HepG2 (cell line): Measurements from ENCODE around the gene KCNT1. TPM values are rescaled to one million over a fixed set of nuclear protein-coding genes. Genes with fewer than 3 reads are reported as not detected.

Experiments
- ATAC-seq: fragments of 200-7000 bp; cut with Tn5 transposase; 3 replicates; pipeline ENCODE4 v1.9.1; 2020; ENCODE audit warnings: mild to moderate bottlenecking, moderate library complexity
- BruUV-seq: library from RNA; stranded (reverse); fragments of 400-500 nt; replicated peaks from 2 replicates; lab custom pipeline; 2021; lab: Mats Ljungman, UMichigan
- CTCF ChIA-PET: fragments of 300-600 bp; formaldehyde crosslinking; extraction: SDS; loops from one replicate; lab custom pipeline; 2021; ENCODE audit warnings: low total read pairs, inconsistent platforms, low intra/inter-chr PET ratio; lab: Yijun Ruan, JAX
- POLR2A ChIA-PET: fragments of 350-600 bp; sonication (Branson Sonifier 250); formaldehyde crosslinking; loops from one replicate; lab custom pipeline; 2020; ENCODE audit warnings: antibody characterized with exemption, inconsistent platforms; lab: Yijun Ruan, JAX
- DNase-seq: peaks from one replicate; pipeline ENCODE4 v3.0.0-alpha.2; 2015; ENCODE audit warnings: low spot score
- FAIRE-seq: peaks from 3 replicates; lab custom pipeline; 2011; peaks lifted over from hg19 to GRCh38; lab: Jason Lieb, UNC
- H2AFZ ChIP-seq: one replicate; pipeline ENCODE4 v1.6.1; 2011; ENCODE audit warnings: low read length, inconsistent platforms
- H3K27ac ChIP-seq: fragments of 300-600 bp; 3 replicates; pipeline ENCODE4 v1.8.0; 2011; ENCODE audit warnings: mixed run types, mild to moderate bottlenecking, mixed read lengths, low read length, inconsistent platforms; ENCODE audit not compliant: insufficient read depth; ENCODE audit errors: extremely low read length
- H3K27me3 ChIP-seq, 2 experiments: fragments of 200-600 bp in 1 of 2; 2 replicates in 1 of 2; 3 replicates in 1 of 2; pipeline versions ENCODE4 v1.6.0 to v1.8.0; 2011; ENCODE audit warnings: low read length in 2 of 2, mild to moderate bottlenecking in 2 of 2, moderate library complexity in 2 of 2, inconsistent platforms in 1 of 2; ENCODE audit not compliant: insufficient read depth in 2 of 2, control insufficient read depth in 1 of 2
- H3K36me3 ChIP-seq, 2 experiments: fragments of 200-600 bp in 1 of 2; replicated peaks in 1 of 2; 2 replicates in 1 of 2; 3 replicates in 1 of 2; pipeline versions ENCODE4 v1.5.1 to v1.8.0; 2011; ENCODE audit warnings: low read length in 2 of 2, inconsistent platforms in 1 of 2; ENCODE audit not compliant: insufficient read depth in 2 of 2, control insufficient read depth in 1 of 2
- H3K4me1 ChIP-seq: 2 replicates; pipeline ENCODE4 v1.5.1; 2012; ENCODE audit warnings: low read length, inconsistent platforms; ENCODE audit not compliant: insufficient read depth
- H3K4me2 ChIP-seq: 2 replicates; pipeline ENCODE4 v1.6.0; 2011; ENCODE audit warnings: low read depth, low read length, inconsistent platforms
- H3K4me3 ChIP-seq, 3 experiments: fragments of 200-600 bp in 1 of 3; sonication (generic), shearing (Covaris generic) in 1 of 3; replicated peaks in 1 of 3; 2 replicates each; pipeline ENCODE4 v1.5.1; 2011 to 2016; ENCODE audit warnings: low read length in 3 of 3, inconsistent platforms in 2 of 3, low read depth in 2 of 3, mild to moderate bottlenecking in 2 of 3, control low read depth in 1 of 3, mixed read lengths in 1 of 3; ENCODE audit not compliant: insufficient read depth in 1 of 3
- H3K79me2 ChIP-seq: one replicate; pipeline ENCODE4 v1.6.1; 2011; ENCODE audit warnings: low read length, inconsistent platforms; ENCODE audit not compliant: insufficient read depth
- H3K9ac ChIP-seq: 2 replicates; pipeline ENCODE4 v1.6.0; 2011; ENCODE audit warnings: mild to moderate bottlenecking, low read depth, low read length, inconsistent platforms; ENCODE audit not compliant: insufficient read depth
- H3K9me3 ChIP-seq: 2 replicates; pipeline ENCODE4 v1.5.1; 2012; ENCODE audit warnings: mild to moderate bottlenecking, low read length
- H4K20me1 ChIP-seq: 2 replicates; pipeline ENCODE4 v1.6.0; 2011; ENCODE audit warnings: inconsistent platforms, mild to moderate bottlenecking, low read length, moderate library complexity; ENCODE audit not compliant: insufficient read depth
- AHR ChIP-seq: IDR thresholded peaks from 2 replicates; pipeline ENCODE4 v1.6.1; 2018; ENCODE audit warnings: missing genetic modification reagents, missing compliant biosample characterization
- HNF1B ChIP-seq: sonication (generic); formaldehyde crosslinking; IDR thresholded peaks from 2 replicates; pipeline ENCODE4 v1.5.1; 2020; ENCODE audit warnings: mild to moderate bottlenecking, moderate library complexity, missing genetic modification reagents
- IKZF4 ChIP-seq: sonication (generic); formaldehyde crosslinking; IDR thresholded peaks from 2 replicates; pipeline ENCODE4 v1.5.1; 2020; ENCODE audit warnings: borderline replicate concordance, mild to moderate bottlenecking, low read depth, missing genetic modification reagents; ENCODE audit errors: not compliant biosample characterization
- PHB2 ChIP-seq: fragments of 450-650 bp; IDR thresholded peaks from 2 replicates; pipeline ENCODE4 v1.6.1; 2018; ENCODE audit not compliant: partially characterized antibody
- RBM22 ChIP-seq: fragments of 200-400 bp; formaldehyde crosslinking; optimal IDR thresholded peaks from 2 replicates; pipeline ENCODE3; 2017; ENCODE audit warnings: mild to moderate bottlenecking, low read length, moderate library complexity
- SOX5 ChIP-seq: IDR thresholded peaks from 2 replicates; pipeline ENCODE4 v1.6.1; 2016; ENCODE audit warnings: borderline replicate concordance
- STAG1 ChIP-seq: sonication (generic); formaldehyde crosslinking; IDR thresholded peaks from 2 replicates; pipeline ENCODE4 v1.4.0; 2020; ENCODE audit warnings: missing genetic modification reagents
- ZNF136 ChIP-seq: sonication (generic); formaldehyde crosslinking; IDR thresholded peaks from 2 replicates; pipeline ENCODE4 v1.8.1; 2022; ENCODE audit warnings: low read depth, mild to moderate bottlenecking, moderate library complexity, missing genetic modification reagents
- ZNF205 ChIP-seq: IDR thresholded peaks from 2 replicates; pipeline ENCODE4 v1.6.1; 2018; ENCODE audit warnings: missing biosample characterization, missing genetic modification reagents
- ZNF256 ChIP-seq: sonication (generic); formaldehyde crosslinking; conservative IDR thresholded peaks from 2 replicates; pipeline ENCODE4 v1.4.0; 2020; ENCODE audit warnings: missing genetic modification reagents
- ZNF260 ChIP-seq: sonication (generic); formaldehyde crosslinking; IDR thresholded peaks from 2 replicates; pipeline ENCODE4 v1.4.0; 2020; ENCODE audit warnings: missing genetic modification reagents, low read depth, mild to moderate bottlenecking, borderline replicate concordance
- ZNF44 ChIP-seq: sonication (generic); formaldehyde crosslinking; IDR thresholded peaks from 2 replicates; pipeline ENCODE4 v1.5.1; 2020; ENCODE audit warnings: mild to moderate bottlenecking, missing genetic modification reagents
- ZNF782 ChIP-seq: sonication (generic); formaldehyde crosslinking; IDR thresholded peaks from 2 replicates; pipeline ENCODE4 v1.4.0; 2020; ENCODE audit warnings: missing genetic modification reagents, mild to moderate bottlenecking, borderline replicate concordance
- WGBS: methylation state at CpG from one replicate; pipeline ENCODE4 v1.1.6; 2017; ENCODE audit warnings: low lambda C conversion rate; 5-methylcytosine and 5-hydroxymethylcytosine counted together
- in situ Hi-C: cut with HindIII; loops from 2 replicates; pipeline ENCODE4 v1.10.0; 2017; ENCODE audit warnings: low pct_unique_long_range_greater_than_20kb; ENCODE audit not compliant: extremely low pct_ligation_motif_present
- intact Hi-C: fragments of 100-400 bp; cut with micrococcal nuclease; formaldehyde crosslinking; loops from one replicate; pipeline ENCODE4 v1.10.0; 2022; ENCODE audit not compliant: unreplicated experiment
- polyA plus RNA-seq, 8 experiments: library from polyadenylated mRNA; depleted of rRNA in 3 of 8; stranded (reverse) in 7 of 8; unstranded in 1 of 8; fragments of >200 nt; fragmentation: Illumina TruSeq in 4 of 8; extraction: Trizol in 4 of 8; gene quantifications; 2 replicates each; pipeline versions ENCODE4 v1.2.1 to v1.2.3, GENCODE V29; 2011 to 2016; ENCODE audit warnings: low read depth in 4 of 8, missing spikeins in 1 of 8, mixed read lengths in 1 of 8; ENCODE audit not compliant: insufficient read depth in 1 of 8
- total RNA-seq, 5 experiments: library from RNA; depleted of rRNA; stranded (reverse); fragments of >200 nt; fragmentation: Illumina TruSeq; extraction: Trizol; gene quantifications; 2 replicates each; pipeline ENCODE4 v1.2.3, GENCODE V29; 2016; ENCODE audit warnings: low read depth in 1 of 5

Gene KCNT1
- total and polyA plus RNA-seq, 2 of the 13 experiments (the other 11 are each of a cell fraction or from before 2014, with no cell fraction given), result not detected

GRCh38 chr9:135743021-135743420 lies 41.0 kb downstream of the KCNT1 start:
- FAIRE-seq (no peak), ATAC-seq (no peak), DNase-seq (no peak)
- no peak overlapping the region for H3K4me3 ChIP-seq
- no CpG with 5 or more reads among the region's 14 CpGs for WGBS
- H4K20me1 ChIP-seq, result 0 out of 2 replicates have a peak, but pooled peaks cover 8% of the 10 kb centered on the region
- peaks cover 27 to 93% of the 10 kb centered on the region in 2 experiments; a peak in 4 of 5 replicates for H3K27me3 ChIP-seq
- POLR2A ChIA-PET, result no interaction called here
- BruUV-seq, result no TSS peak
- no peaks in the 10 kb centered on the region for H3K36me3 ChIP-seq
- in situ Hi-C loops (no loop called here), intact Hi-C loops (no loop called here)
- CTCF ChIA-PET, result no interaction called here
- H3K9ac ChIP-seq, result no peak overlapping the region
- H3K4me2 ChIP-seq, result no peak overlapping the region
- H2AFZ ChIP-seq, result no peak overlapping the region
- H3K4me1 ChIP-seq, result no peaks in the 10 kb centered on the region
- H3K9me3 ChIP-seq, result no peaks in the 10 kb centered on the region
- TF ChIP-seq AHR (CRISPR knock-in tag), result no peak
- no peak for TF ChIP-seq ZNF782 (CRISPR knock-in tag)
- no peak for TF ChIP-seq ZNF44 (CRISPR knock-in tag)
- no peak for TF ChIP-seq HNF1B (CRISPR knock-in tag)
- TF ChIP-seq ZNF205, result no peak
- TF ChIP-seq STAG1, result no peak
- no peak overlapping the region for H3K27ac ChIP-seq
- no peaks in the 10 kb centered on the region for H3K79me2 ChIP-seq

- H3K79me2 ChIP-seq, result no peaks in the 10 kb centered on the region
- no peak for FAIRE-seq
- WGBS, result no CpG with 5 or more reads among the region's 25 CpGs
- no peak overlapping the region for H3K27ac ChIP-seq
- BruUV-seq, result no TSS peak
- H3K9me3 ChIP-seq, result no peaks in the 10 kb centered on the region
- intact Hi-C loops (no loop called here), in situ Hi-C loops (no loop called here)
- ChIA-PET POLR2A (no interaction called here), CTCF (no interaction called here)
- ATAC-seq, result no peak
- TF ChIP-seq IKZF4 (CRISPR knock-in tag), result no peak
- no peak for TF ChIP-seq PHB2
- TF ChIP-seq ZNF136 (CRISPR knock-in tag), result no peak
- TF ChIP-seq RBM22, result no peak
- TF ChIP-seq ZNF256 (CRISPR knock-in tag), result no peak
- TF ChIP-seq ZNF260 (CRISPR knock-in tag), result no peak
- TF ChIP-seq SOX5, result no peak
- H3K4me2 ChIP-seq, result no peak overlapping the region
- H3K4me3 ChIP-seq, result no peak overlapping the region
- H3K27me3 ChIP-seq, result peaks cover 31 to 93% of the 10 kb centered on the region in 2 experiments; a peak in 4 of 5 replicates
- H2AFZ ChIP-seq, result no peak overlapping the region
- H4K20me1 ChIP-seq, result 0 out of 2 replicates have a peak, but pooled peaks cover 5% of the 10 kb centered on the region
- no peaks in the 10 kb centered on the region for H3K4me1 ChIP-seq
- DNase-seq, result no peak
- no peaks in the 10 kb centered on the region for H3K36me3 ChIP-seq
- H3K9ac ChIP-seq, result no peak overlapping the region
These were observed 41.8 kb downstream of the KCNT1 start for GRCh38 chr9:135743546-135744332.
